K562 (cell line): Measurements from ENCODE around the gene SYNGR3. TPM values are rescaled to one million over a fixed set of nuclear protein-coding genes. Genes with fewer than 3 reads are reported as not detected.

ENCODE experiments used
- ARID3B ChIP-seq: fragments of 250-450 bp; sonication (Bioruptor Pico); IDR thresholded peaks from 2 replicates; pipeline ENCODE4 v1.4.0; 2020; ENCODE audit warnings: borderline replicate concordance
- CCAR2 ChIP-seq: fragments of 200-400 bp; formaldehyde crosslinking; IDR thresholded peaks from 2 replicates; pipeline ENCODE4 v1.6.1; 2017; ENCODE audit warnings: mild to moderate bottlenecking, low read depth, low read length
- EWSR1 ChIP-seq: fragments of 450-650 bp; IDR thresholded peaks from 2 replicates; pipeline ENCODE4 v1.6.1; 2018; ENCODE audit warnings: borderline replicate concordance, mild to moderate bottlenecking, low read depth, moderate library complexity; ENCODE audit not compliant: partially characterized antibody
- FOXJ3 ChIP-seq: sonication (generic); formaldehyde crosslinking; IDR thresholded peaks from 2 replicates; pipeline ENCODE4 v1.4.0; 2020; ENCODE audit warnings: mild to moderate bottlenecking, missing genetic modification reagents
- KAT8 ChIP-seq: fragments of 450-650 bp; IDR thresholded peaks from 2 replicates; pipeline ENCODE4 v1.6.1; 2016; ENCODE audit warnings: low read depth, mild to moderate bottlenecking
- MED1 ChIP-seq: sonication (generic); formaldehyde crosslinking; IDR thresholded peaks from 2 replicates; pipeline ENCODE4 v1.8.1; 2023; ENCODE audit warnings: missing genetic modification reagents, borderline replicate concordance
- PHF20 ChIP-seq: fragments of 450-650 bp; IDR thresholded peaks from 2 replicates; pipeline ENCODE4 v1.6.1; 2018; ENCODE audit not compliant: partially characterized antibody
- POLR2G ChIP-seq: fragments of 200-400 bp; formaldehyde crosslinking; IDR thresholded peaks from 2 replicates; pipeline ENCODE4 v1.6.1; 2017; ENCODE audit warnings: low read depth, mild to moderate bottlenecking, antibody characterized with exemption, low read length, moderate library complexity
- TRIM25 ChIP-seq: fragments of 450-650 bp; IDR thresholded peaks from 2 replicates; pipeline ENCODE4 v1.7.0; 2016; ENCODE audit warnings: borderline replicate concordance
- TSHZ1 ChIP-seq: fragments of 250-450 bp; sonication (Bioruptor Pico); IDR thresholded peaks from 2 replicates; pipeline ENCODE4 v1.4.0; 2020; ENCODE audit warnings: mild to moderate bottlenecking, moderate library complexity
- ZNF407 ChIP-seq: fragments of 450-650 bp; IDR thresholded peaks from 2 replicates; pipeline ENCODE4 v1.6.1; 2016; ENCODE audit warnings: low read depth
- polyA plus RNA-seq, 8 experiments: library from polyadenylated mRNA; depleted of rRNA in 4 of 8; stranded (reverse) in 5 of 8; unstranded in 3 of 8; fragments of >200 nt; fragmentation: Nextera tagmentation in 2 of 8; fragmentation: Illumina TruSeq in 1 of 8; extraction: Ambion mirVana in 2 of 8; extraction: Trizol in 1 of 8; gene quantifications; 2 replicates each; pipeline versions ENCODE4 v1.2.1 to v1.2.3, GENCODE V29; 2011 to 2014; ENCODE audit warnings: inconsistent platforms in 1 of 8, missing spikeins in 1 of 8
- total RNA-seq, 7 experiments: library from RNA; depleted of rRNA in 6 of 7; stranded (reverse); fragments of >200 nt in 6 of 7; fragmentation: Illumina TruSeq in 2 of 7; extraction: Trizol in 2 of 7; gene quantifications; 2 replicates each; pipeline versions ENCODE4 v1.2.1 to v1.2.3, GENCODE V29; 2011 to 2021; ENCODE audit warnings: low replicate concordance in 1 of 7

SYNGR3 gene
- total and polyA plus RNA-seq, 9 of the 15 experiments (the other 6 are each of a cell fraction or from before 2014, with no cell fraction given), result 3.7 to 69.2 (median 36.3) TPM

- TF ChIP-seq ZNF407 (peak; percentile 52; the same call in 1 of the 2 replicates), TSHZ1 (CRISPR knock-in tag) (no peak), TRIM25 (no peak), PHF20 (no peak), KAT8 (no peak), ARID3B (no peak), CCAR2 (no peak), EWSR1 (no peak), FOXJ3 (CRISPR knock-in tag) (no peak), MED1 (no peak), POLR2G (peak; percentile 20; the same call in 1 of the 2 replicates)
Observed at GRCh38 chr16:1990351-1991134, 773 bp downstream of the SYNGR3 start (continued).
